C4-2B (cell line): Measurements from ENCODE around the gene ITPR1.

Experiments used
- CTCF ChIP-seq: fragments of 450-650 bp; conservative IDR thresholded peaks from 2 replicates; pipeline ENCODE4 v1.5.1; 2017; ENCODE audit warnings: mild to moderate bottlenecking
- ZFX ChIP-seq: fragments of 450-650 bp; IDR thresholded peaks from 2 replicates; pipeline ENCODE4 v1.6.1; 2017

GRCh38 chr3:4866866-4867265, 373.7 kb downstream of the ITPR1 start:
- TF ChIP-seq CTCF (no peak), ZFX (no peak)
